Left forelimb (tissue), 1 donor: ENCODE results near the gene NCOA6.

Experiments
- DNase-seq: peaks from one replicate; pipeline ENCODE4 v3.0.0-alpha.2; 2018; ENCODE audit warnings: low spot score

Gene NCOA6

DNA sequence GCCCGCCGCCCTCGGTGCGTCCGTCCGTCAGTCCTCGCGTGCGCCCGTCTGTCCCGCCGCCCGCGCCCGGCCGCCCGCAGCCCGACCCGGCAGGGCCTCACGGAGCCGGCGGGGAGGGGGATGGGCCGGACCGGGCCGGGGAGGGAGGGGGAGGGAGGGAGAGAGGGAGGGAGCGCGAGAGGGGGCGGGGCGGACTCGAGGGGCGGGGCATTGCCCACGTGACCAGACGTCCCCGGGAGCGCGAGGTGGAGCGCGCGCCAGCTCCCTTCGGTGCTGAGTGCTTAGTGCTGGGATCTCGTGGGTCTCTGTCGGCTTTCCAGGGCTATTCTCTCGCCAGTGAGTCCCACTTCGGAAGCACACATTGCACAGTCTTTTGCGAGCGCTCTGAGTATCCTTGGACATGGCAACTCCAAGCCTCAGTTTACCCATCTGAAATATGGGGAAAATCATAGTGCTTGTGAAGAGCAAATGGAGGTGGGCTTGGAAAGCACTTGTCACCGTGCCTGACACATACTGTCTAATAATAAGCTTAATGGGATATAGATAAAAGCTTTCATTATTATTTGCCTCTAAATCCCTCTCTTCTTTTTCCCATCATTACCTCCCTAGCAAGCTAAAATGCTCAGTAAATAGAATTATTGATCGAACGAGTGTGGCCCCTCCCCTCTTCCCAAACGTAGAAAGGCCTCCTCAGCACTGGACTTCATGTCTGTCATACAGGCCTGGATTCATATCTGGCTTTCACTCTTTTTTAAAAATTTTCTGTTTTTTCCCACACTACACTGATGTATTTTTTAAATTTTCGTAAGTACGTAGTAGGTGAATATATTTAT lies at the start of gene NCOA6:
NCOA6 (minus strand) TSS at position 122 of the 833 bp plus-strand sequence. CDS start 43,296 bp downstream, outside the sequence.
- DNase-seq, result peak; percentile 91

DNA sequence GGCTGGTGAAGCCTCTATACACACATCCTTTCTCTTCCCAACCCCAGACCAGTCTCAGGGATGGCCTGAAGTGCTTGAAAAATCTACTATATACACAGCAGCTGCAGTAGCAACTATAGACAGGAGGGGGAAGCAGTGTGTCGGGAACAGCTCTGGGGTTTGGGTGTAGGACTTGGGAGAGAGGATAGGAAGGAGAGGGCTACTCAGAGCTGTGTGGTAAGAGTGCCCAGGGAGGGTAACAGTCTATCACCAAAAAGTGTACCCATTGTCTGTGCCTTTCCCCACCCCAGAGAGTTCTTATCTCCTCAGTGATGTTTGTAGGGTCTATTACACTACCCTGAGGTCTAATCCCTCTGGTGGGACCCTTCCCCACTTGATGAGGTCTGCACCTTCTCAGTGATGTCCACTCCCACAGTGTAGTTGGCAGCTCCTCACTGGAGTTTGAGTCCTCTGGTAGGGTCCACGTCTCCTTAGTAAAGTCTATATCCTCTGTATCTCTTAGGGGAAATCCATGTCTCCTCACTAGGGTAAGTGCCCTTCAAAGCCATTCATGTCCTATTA lies 48.7 kb upstream of the NCOA6 start:
- no peak for DNase-seq

DNA sequence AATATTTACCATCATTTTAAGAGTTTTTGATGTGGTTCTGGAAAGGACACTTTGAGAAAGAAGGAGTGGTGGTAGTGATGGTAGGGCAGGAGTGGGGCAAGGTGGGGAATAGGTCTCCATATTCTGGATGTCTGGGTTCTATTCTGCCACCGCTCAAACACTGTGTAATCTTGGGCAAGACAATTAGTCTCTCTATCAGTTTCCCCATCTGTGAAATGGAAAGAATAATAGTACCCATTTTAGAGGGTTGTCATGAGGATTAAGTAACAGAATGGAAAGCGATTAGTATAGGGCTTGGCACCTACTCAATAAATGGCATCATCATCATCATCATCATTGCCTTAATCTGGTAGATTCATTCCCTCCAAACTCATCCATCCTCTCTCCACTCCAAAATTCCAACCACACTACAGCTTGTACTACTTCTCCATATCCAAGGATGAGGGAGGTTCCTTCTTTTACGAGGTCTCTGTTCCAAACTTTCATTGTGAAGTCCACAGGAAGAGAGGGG lies 48.2 kb upstream of the NCOA6 start:
- no peak for DNase-seq

DNA sequence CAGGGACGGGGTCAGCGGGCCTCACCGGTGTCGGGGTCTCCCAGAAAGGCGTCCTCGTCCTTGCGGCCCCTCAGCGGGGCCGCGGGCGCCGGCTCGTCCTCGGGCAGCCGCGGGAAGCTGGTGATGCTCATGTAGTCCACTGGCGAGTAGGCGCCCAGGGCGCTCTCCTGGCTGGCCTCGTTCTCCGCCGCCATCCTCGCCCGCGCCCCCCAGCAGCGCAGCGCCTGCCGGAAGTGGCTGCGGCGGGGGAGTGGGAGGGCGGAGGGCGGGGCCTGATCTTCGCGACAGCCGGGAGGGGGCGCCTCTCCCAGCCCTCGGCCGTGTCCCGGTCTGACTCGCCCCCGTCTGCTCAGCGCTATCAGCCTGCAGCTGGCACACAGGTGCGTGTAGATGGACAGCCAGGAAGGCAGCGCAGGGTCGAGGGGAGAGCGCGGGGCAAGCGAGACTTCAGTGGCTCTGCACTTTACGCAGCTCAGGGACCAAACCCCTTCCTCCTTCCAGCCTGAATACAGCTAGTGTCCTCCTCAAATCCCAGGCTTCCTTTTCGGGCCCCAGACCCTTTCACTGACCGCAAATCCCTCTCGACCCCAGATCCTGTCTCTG lies 47.3 kb upstream of the NCOA6 start, which contains the start of gene GGT7:
GGT7 (minus strand) TSS at position 235 of the 603 bp plus-strand sequence; CDS start at position 194, 41 bp downstream.
- DNase-seq, result peak; percentile 85

DNA sequence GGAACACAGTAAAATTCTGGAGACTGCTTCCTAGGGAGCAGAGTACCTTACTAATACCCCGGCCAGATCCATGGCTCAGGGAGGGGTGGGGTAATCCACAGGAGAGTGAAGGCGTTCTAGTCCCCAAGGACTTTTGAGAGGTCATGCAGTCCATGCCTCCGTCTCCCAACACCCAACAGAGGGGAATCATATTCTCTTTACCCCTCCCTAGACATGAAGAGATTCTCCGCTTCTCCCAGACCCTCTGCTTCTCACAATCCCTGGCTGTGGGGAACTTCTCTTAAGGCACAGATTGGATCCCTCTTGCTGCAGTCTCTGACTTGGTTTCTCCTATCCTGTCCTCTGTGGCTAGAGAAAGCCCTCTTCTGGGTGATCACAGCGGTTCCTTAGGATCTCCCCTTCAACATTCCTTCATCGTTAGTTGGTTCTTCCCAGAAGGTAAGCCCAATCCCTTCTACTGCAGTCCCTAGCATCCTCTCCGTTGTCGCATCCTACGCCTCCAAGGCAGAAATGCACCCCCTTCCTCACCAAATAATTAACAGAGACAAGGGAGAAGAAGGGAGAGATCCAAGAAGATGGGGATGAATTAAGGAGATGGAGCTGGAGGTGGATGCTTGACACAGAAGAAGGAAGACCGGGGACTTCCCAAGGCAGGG lies 46.6 kb upstream of the NCOA6 start:
- no peak for DNase-seq

DNA sequence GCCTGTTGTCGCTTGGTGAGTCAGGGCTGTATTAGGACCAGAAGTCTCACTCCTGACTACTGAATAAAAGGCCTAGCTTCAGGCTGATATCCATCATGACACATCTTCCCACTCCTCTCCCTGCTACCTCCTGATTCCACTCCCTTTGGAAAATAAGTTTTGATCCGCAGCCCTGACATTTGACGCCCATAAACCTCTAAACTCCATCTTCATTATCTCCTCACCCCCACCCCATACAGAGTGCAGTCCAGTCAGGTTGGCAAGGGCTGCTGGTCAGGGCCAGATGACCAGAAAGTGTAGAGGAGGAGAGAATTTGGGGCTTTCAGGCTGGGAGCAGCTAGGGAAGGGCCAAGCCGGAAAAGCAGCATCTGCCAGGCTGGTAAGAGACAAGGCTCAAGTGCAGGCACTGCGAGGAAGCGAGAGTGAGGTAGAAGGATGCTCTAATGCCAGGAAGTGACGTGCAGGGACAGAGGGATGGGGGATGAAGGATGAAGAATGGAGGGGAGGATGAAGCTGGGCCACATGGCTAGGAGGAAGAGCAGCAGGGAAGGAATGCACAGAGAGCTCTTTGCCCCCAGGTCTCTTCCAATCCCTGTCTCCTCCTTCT lies 46.0 kb upstream of the NCOA6 start:
- DNase-seq, result no peak

DNA sequence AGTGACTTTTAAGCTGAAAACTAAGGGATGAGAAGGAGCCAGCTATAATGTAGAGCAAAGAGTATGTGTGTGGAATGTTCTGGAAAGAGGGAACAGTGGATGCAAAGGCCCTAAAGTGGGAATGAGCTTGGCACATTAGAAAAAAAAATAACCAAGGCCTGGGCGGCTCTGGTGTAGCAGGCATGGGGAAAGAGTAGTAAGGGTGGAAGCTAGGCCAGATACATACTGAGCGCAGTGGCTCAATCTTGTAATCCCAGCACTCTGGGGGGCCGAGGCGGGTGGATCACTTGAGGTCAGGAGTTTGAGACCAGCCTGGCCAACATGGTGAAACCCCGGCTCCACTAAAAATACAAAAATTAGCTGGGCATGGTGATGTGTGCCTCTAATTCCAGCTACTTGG lies 38.8 kb upstream of the NCOA6 start:
- DNase-seq, result no peak

DNA sequence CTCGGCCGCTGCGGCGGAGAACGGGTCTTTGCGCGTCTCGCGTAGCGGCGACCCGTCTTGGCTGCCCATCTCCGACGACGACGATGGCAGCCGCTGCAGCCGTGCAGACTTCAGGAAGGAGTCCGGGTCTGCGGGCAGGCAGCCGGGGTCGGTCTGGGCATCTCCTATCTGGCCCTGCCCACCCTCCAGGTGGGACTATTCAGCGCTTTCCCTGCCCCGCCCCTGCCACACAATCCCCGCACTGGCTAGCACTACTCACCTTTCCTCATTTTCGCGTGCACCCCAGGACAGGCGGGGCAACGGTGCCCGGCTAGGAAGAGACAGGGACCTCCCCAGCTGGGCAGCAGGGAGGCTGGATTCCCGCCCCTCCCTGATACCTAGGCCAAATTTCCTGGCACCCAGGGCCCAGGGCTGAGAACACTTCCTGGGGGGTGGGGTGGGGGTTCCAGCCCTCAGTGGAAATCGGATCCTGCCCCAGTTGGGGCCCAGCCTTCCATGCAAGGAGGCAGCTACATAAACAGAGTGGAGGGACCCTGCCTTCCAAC lies 38.0 kb upstream of the NCOA6 start:
- no peak for DNase-seq

DNA sequence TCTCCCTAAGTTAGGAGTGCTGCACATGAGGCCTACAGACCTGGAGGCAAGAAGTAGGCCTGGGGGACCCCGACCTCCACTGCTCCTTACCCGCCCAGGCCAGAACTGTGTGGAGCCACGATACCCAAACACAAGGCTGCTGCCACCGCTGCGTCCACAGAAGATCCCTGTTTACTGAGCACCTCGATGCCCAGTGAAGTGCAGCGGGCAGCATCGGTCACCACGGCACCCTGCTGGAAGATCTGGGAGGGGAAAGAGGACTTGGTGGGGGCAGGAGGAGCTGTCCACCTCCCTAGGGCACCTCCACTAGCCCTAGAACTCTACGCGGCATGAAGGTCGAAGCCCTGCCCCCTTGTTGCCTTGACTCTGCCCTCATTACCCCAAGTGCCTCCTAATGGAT lies 37.3 kb upstream of the NCOA6 start:
- no peak for DNase-seq

DNA sequence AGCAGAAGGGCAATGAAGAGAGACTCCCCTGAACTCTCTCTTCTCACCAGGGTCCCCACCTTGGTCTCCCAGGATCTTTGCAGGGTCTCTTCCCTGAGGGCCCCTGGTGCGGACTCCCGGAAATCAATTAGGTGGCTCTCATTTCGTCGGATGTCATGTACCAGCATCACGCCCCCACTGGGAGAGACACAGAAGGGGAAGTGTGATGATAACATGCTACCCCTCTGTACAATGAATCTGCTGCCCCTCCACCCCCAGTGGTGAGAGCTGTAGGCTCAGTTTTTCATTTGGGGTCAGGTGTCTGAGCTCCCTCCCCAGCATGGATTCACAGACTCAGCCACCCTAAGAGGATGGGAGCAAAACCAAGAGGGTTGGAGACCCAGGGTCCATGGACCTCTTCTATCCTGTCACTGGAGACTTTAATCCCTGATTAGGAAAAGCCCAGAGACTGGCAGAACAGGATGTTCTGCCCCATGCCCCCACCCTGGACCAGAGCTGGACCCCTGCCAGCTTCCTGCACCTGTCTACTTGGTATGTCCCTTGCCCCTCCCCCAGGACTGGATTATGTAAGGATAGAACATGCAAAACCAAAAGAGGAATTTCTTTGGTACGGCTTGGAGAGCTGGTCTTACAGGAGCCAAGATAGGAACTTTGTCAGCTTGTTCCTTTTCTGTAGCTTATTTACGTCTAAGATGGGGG lies 36.1 kb upstream of the NCOA6 start:
- no peak for DNase-seq

DNA sequence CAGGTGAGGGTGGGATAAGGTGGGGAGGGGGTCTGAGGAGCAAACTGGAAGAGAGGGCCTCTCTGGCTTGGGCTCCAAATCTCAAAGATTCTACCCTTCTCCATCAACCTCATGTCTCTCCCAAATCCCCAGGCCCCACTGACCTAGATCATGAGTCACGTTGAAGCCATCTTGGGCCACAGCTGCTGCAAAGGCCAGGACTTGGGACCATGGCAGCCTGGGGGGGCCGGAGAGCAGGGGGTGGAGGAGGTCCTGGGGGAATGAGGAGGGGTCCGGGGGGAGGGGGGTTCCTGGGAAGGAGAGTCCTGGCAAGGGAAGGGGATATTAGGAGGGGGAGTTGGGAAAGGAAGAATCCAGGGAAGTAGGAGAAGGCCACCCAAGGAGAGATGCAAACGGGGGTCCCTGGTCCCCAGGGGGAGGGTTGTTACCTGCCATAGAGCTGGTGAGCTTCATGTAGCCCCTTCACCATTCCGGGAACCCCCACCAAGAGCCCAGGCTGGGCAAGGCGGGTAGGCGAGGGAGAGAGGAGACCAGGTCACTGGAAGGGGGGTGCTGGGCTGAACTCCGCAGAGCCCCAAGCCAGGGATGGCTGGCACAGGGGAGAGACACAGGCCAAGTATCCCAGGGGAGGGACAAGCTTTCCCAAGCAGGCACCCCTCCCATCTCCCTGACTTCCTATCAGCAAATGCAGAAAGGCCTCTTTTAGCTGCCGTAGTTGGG lies 34.5 kb upstream of the NCOA6 start:
- DNase-seq, result no peak

DNA sequence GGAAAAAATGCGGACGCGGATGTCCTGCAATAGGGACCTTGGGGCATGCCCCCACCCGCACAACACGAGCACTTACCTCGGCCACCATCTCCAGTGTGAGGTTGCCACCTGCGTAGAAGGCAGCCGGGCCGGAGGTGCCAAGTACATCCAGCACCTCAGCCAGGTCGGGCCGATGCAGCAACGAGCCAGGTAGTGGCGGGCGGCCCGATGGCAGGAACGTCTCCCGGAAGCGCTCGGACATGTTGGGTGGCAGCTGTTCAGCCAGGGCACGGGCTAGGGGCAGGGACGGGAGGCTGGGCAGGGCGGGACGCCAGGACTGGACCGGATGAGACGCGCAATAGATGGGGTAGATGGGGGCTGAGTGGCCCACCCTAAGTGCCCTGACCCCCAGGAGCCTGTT lies 33.9 kb upstream of the NCOA6 start:
- no peak for DNase-seq

DNA sequence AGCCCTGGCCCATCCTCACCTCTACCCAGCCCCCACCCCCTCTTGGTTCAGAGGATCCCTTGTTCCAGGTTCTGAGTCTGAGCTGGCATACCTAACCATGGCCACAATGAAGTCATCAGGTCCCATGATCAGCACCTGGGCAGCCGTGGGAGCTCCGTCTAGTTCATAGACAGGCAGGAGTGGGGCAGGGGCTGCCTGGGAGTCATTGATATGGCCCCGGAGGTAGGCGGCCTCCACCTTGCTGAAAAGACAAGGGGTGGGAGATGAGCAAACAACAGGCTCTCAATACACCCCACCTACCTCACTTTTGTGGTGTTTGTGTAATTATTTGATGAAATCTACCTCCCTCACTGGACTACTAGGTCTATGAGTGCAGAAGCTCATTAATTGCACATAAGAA lies 26.8 kb upstream of the NCOA6 start:
- DNase-seq, result no peak

DNA sequence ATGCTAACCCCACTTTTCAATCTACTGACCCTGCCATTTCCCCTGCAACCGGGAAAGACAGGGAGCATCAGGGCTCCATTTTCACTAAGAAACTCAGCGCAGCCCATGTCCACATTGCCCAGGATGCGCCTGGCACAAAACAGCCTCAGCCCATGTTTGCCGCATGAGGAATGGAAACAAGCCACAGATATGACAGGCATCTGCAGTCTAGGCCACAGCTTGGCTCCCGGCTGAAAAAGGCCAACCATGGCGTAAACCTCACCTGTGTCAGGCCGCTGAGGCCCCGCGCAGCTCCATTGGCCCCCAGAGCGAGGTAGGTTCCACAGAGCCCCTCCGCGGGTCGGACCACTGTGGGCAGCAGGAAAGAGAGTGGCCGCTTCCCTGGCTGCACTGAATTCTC lies 25.5 kb upstream of the NCOA6 start:
- DNase-seq, result no peak

DNA sequence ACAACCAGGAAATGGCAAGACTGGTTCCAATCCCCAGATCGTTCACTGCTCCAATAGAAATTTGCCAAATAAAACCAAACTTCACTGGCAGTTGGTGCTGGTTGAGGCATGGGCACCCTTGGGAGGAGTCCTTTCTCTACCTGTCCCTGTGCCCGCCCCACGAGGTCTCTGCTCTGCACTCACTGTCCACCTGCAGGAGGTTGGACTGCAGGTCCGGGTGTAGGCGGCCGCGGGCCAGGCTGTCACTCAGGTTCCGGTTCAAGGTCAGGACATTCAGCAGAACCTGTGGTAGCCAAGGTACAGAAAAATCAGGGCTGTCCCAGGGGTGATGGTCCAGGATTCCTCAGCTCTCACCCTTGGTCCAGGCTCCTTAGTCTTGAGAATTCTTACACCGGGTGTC lies 24.3 kb upstream of the NCOA6 start:
- no peak for DNase-seq

DNA sequence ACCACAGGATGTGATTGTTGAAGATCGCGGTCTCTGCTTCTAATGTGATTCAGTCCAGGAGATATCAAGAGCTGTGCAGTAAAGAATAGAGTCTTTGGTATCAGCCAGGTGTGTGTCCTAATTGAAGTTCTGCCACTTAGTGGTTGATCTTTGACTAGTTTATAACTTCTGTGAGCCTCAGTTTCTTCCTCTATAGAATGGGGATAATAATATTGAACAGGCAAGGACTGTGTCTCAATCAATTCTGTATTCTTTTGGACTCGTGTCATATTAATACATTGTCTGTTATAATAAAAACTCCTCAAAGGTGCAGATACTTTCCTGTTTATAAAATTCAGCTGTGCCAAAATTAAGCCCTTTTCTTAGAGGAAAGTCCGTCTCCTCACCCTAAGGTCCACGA lies 23.1 kb upstream of the NCOA6 start:
- no peak for DNase-seq

DNA sequence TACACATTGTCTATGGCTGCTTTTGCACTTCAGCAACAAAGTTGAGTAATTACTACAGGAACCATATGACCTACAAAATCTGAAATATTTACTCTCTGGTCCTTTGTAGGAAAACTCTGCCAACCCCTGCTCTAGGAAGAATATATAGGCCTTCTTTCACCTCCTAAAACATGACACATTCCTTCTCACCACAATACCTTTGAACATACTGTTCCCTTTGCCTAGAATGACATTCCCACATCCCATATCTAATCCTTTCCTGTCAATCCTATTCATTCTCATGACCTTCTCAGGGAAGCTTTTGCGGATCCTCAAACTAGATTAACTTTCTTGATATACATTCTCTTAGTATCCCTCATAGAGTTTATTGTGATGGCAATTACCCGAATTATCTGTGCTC lies 18.0 kb upstream of the NCOA6 start:
- DNase-seq, result no peak

DNA sequence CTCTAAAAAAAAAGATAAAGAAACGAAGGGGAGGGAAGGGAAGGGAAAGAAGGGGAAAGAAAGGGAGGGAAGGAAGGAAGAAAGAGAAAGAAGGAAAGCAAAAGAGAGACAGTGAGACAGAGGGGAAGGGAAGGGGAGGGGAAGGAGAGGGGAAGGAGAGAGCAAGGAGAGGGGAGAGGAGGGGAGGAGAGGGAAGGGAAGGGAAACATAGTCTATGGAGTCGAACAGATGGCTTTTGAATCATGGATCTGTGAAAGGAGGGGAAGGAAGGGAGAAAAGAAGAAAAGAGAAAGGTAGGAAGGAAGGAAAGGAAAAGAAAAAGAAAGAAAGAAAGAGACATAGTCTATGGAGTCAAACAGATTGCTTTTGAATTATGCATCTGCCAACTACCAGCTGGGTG lies 16.7 kb upstream of the NCOA6 start:
- no peak for DNase-seq

DNA sequence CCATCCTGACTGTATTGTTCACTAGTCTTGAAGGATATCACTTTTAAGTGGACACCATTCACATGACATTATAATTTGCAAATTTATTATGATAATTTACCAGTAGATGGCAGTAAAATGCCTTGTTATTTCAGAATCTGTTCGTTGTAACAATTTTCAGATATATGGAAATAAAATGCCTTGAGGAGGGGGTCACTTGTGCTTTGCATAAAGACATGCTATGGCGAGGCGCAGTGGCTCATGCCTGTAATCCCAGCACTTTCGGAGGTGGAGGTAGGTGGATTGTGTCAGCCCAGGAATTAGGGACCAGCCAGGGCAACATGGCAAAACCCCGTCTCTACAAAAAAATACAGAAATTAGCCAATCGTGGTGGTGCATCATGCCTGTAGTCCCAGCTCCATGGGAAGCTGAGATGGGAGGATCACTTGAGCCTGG lies 9.0 kb upstream of the NCOA6 start:
- no peak for DNase-seq

DNA sequence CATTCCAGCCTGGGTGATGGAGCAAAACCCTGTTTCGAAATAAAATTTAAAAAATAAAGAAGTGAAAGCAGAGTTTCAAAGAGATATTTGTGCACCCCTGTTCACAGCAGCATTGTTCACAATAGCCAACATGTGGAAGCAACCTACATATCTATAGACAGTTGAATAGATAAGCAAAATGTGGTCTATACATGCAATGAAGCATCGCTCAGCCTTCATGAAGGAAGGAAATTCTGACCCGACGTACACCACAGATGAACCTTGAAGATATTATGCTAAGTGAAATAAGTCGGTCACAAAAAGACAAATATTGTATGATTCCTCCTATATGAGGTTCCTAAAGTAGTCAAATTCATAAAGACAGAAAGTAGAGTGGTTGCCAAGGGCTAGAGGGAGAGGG lies 6.5 kb upstream of the NCOA6 start:
- no peak for DNase-seq
